HepG2 (cell line): ENCODE data around the gene VEGFB. TPM values are rescaled to one million over a fixed set of nuclear protein-coding genes. Genes with fewer than 3 reads are reported as not detected.

Experiments
- ARNTL ChIP-seq: sonication (generic); formaldehyde crosslinking; IDR thresholded peaks from 2 replicates; pipeline ENCODE4 v1.4.0; 2020; ENCODE audit warnings: mild to moderate bottlenecking, missing genetic modification reagents
- ATF3 ChIP-seq: sonication (generic); formaldehyde crosslinking; IDR thresholded peaks from 2 replicates; pipeline ENCODE4 v1.4.0; 2020; ENCODE audit warnings: missing genetic modification reagents
- CTCF ChIP-seq: sonication (generic); formaldehyde crosslinking; IDR thresholded peaks from 2 replicates; pipeline ENCODE4 v1.5.0; 2020; ENCODE audit warnings: mild to moderate bottlenecking, missing genetic modification reagents, moderate library complexity
- GMEB2 ChIP-seq: IDR thresholded peaks from 2 replicates; pipeline ENCODE4 v1.6.1; 2016; ENCODE audit warnings: missing biosample characterization, missing genetic modification reagents, low read depth
- NR0B2 ChIP-seq: sonication (generic); formaldehyde crosslinking; IDR thresholded peaks from 2 replicates; pipeline ENCODE4 v1.4.0; 2020; ENCODE audit warnings: mild to moderate bottlenecking, missing genetic modification reagents
- RBAK ChIP-seq: sonication (generic); formaldehyde crosslinking; IDR thresholded peaks from 2 replicates; pipeline ENCODE4 v1.5.1; 2020; ENCODE audit warnings: mild to moderate bottlenecking, missing genetic modification reagents
- SNAPC2 ChIP-seq: sonication (generic); formaldehyde crosslinking; IDR thresholded peaks from 2 replicates; pipeline ENCODE4 v1.8.1; 2022; ENCODE audit warnings: mild to moderate bottlenecking, missing genetic modification reagents
- SRSF1 ChIP-seq: fragments of 200-400 bp; formaldehyde crosslinking; optimal IDR thresholded peaks from 2 replicates; pipeline ENCODE3; 2017; ENCODE audit warnings: mild to moderate bottlenecking, low read depth, low read length, moderate library complexity
- TAF15 ChIP-seq: fragments of 200-400 bp; formaldehyde crosslinking; IDR thresholded peaks from one replicate; pipeline ENCODE4 v1.6.1; 2018; ENCODE audit warnings: mild to moderate bottlenecking, low read depth, low read length; ENCODE audit not compliant: poor library complexity, severe bottlenecking
- XRCC5 ChIP-seq: fragments of 200-400 bp; formaldehyde crosslinking; optimal IDR thresholded peaks from 2 replicates; pipeline ENCODE3; 2017; ENCODE audit warnings: mild to moderate bottlenecking, low read length
- ZBTB20 ChIP-seq: sonication (generic); formaldehyde crosslinking; IDR thresholded peaks from 2 replicates; pipeline ENCODE4 v1.8.1; 2023; ENCODE audit warnings: missing genetic modification reagents, low read depth, mild to moderate bottlenecking, borderline replicate concordance
- ZFP62 ChIP-seq: sonication (generic); formaldehyde crosslinking; IDR thresholded peaks from 2 replicates; pipeline ENCODE4 v1.4.0; 2020; ENCODE audit warnings: missing genetic modification reagents
- ZNF549 ChIP-seq: sonication (generic); formaldehyde crosslinking; IDR thresholded peaks from 2 replicates; pipeline ENCODE4 v1.5.0; 2020; ENCODE audit warnings: missing genetic modification reagents
- ZNF563 ChIP-seq: sonication (generic); formaldehyde crosslinking; IDR thresholded peaks from 2 replicates; pipeline ENCODE4 v1.8.0; 2022; ENCODE audit warnings: mild to moderate bottlenecking, moderate library complexity, missing genetic modification reagents
- polyA plus RNA-seq, 8 experiments: library from polyadenylated mRNA; depleted of rRNA in 3 of 8; stranded (reverse) in 7 of 8; unstranded in 1 of 8; fragments of >200 nt; fragmentation: Illumina TruSeq in 4 of 8; extraction: Trizol in 4 of 8; gene quantifications; 2 replicates each; pipeline versions ENCODE4 v1.2.1 to v1.2.3, GENCODE V29; 2011 to 2016; ENCODE audit warnings: low read depth in 4 of 8, missing spikeins in 1 of 8, mixed read lengths in 1 of 8; ENCODE audit not compliant: insufficient read depth in 1 of 8
- total RNA-seq, 5 experiments: library from RNA; depleted of rRNA; stranded (reverse); fragments of >200 nt; fragmentation: Illumina TruSeq; extraction: Trizol; gene quantifications; 2 replicates each; pipeline ENCODE4 v1.2.3, GENCODE V29; 2016; ENCODE audit warnings: low read depth in 1 of 5

Gene VEGFB
- total and polyA plus RNA-seq, 2 of the 13 experiments (the other 11 are each of a cell fraction or from before 2014, with no cell fraction given): 9.0 to 11.3 TPM

- no peak for TF ChIP-seq CTCF (CRISPR knock-in tag)
- TF ChIP-seq NR0B2 (CRISPR knock-in tag): no peak
- TF ChIP-seq ZBTB20: 0 out of 2 replicates have a peak, but pooled peaks have one; percentile 9
- no peak for TF ChIP-seq SRSF1
- no peak for TF ChIP-seq ZFP62
- TF ChIP-seq TAF15: peak; percentile 32
- TF ChIP-seq ZNF563 (CRISPR knock-in tag): 0 out of 2 replicates have a peak, but pooled peaks have one; percentile 43
- no peak for TF ChIP-seq ATF3
- no peak for TF ChIP-seq XRCC5
- no peak for TF ChIP-seq GMEB2
- TF ChIP-seq SNAPC2 (CRISPR knock-in tag): peak; percentile 70; the same call in 1 of the 2 replicates
- TF ChIP-seq RBAK (CRISPR knock-in tag): no peak
- no peak for TF ChIP-seq ZNF549 (CRISPR knock-in tag)
- TF ChIP-seq ARNTL (CRISPR knock-in tag): no peak
These were observed 49.9 kb downstream of the VEGFB start, which contains the start of gene BAD (continued) for GRCh38 chr11:64284048-64284961.
